ENCODE results near the gene LRRC63. TPM values are rescaled to one million over a fixed set of nuclear protein-coding genes. Genes with fewer than 3 reads are reported as not detected.

The LRRC63 gene
- total and polyA plus RNA-seq, 7 donors = 0.03 to 0.04 TPM; not detected in 5

GRCh38 chr13:46315491-46316075 is 103.9 kb downstream of the LRRC63 start:
- Histone ChIP-seq H3K27ac (no peak overlapping the region), H3K27me3 (ENCODE audit: insufficient read depth in 3 of 3, low read length in 2 of 3) (no peaks in the 10 kb centered on the region), H3K4me3 (no peak overlapping the region), H3K36me3 (ENCODE audit: insufficient read depth in 1 of 2, low read depth in 1 of 2) (no peaks in the 10 kb centered on the region), H3K9me3 (no peaks in the 10 kb centered on the region), H3K4me1 (no peaks in the 10 kb centered on the region)
- WGBS, 3 donors = 85 to 93% (median 87%) methylated on average over 6 of the region's 6 CpGs
- intact Hi-C loops (cut with DNase I) = no loop called here
- TF ChIP-seq CTCF (IDR thresholded peaks at IDR 0.05) = no peak
- ATAC-seq (no peak), DNase-seq (no peak)

DNA sequence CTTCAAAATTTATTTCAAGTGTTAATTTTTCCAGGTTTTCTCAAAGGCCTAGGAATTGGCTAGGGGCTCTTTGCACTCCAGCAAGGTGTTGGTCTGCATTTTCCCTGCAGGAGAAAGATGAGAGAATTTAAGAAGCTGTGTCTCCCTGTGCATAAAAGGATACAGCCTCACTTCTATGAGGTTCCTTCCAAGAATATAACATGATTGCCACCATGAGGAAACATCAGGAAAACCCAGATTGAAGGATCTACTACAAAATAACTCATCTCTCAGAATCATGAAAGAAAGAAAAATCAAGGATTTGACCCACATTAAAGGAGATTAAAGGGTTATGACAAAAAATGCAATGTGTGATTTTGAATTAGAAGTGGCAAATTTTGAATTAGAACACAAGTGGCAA is 105.4 kb downstream of the LRRC63 start:
- no peaks in the 10 kb centered on the region for H3K36me3 ChIP-seq (ENCODE audit: insufficient read depth in 1 of 2, low read depth in 1 of 2)

DNA sequence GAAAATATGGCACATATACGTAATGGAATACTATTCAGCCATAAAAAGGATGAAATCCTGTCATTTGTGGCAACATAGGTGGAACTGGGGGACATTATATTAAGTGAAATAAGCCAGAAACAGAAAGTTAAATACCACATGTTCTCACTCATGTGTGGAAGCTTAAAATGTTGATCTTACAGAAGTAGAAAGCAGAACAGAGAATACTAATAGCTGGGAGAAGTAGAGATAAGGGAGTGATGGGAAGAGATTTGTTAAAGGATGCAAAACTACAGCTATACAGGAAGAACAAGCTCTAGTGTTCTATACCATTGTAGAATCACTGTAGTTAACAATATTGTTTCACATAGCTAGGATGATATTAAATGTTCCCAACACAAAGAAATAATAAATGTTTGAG is 107.3 kb downstream of the LRRC63 start:
- intact Hi-C loops (cut with DNase I) = no loop called here

More for the DNA sequence above, 105.4 kb downstream of the LRRC63 start:
- Histone ChIP-seq H3K4me3 (no peak overlapping the region), H3K4me1 (no peaks in the 10 kb centered on the region), H3K27ac (no peak overlapping the region), H3K9me3 (no peaks in the 10 kb centered on the region), H3K27me3 (ENCODE audit: insufficient read depth in 3 of 3, low read length in 2 of 3) (no peaks in the 10 kb centered on the region)
- DNase-seq = no peak
- no peak for TF ChIP-seq CTCF (IDR thresholded peaks at IDR 0.05)
- no peak for ATAC-seq
- intact Hi-C loops (cut with DNase I) = no loop called here

GRCh38 chr13:46320406-46320805 is 108.7 kb downstream of the LRRC63 start:
- Histone ChIP-seq H3K9me3 (no peaks in the 10 kb centered on the region), H3K27ac (no peak overlapping the region), H3K4me3 (no peak overlapping the region), H3K4me1 (no peaks in the 10 kb centered on the region), H3K36me3 (ENCODE audit: insufficient read depth in 1 of 2, low read depth in 1 of 2) (no peaks in the 10 kb centered on the region), H3K27me3 (ENCODE audit: insufficient read depth in 3 of 3, low read length in 2 of 3) (no peaks in the 10 kb centered on the region)
- WGBS, 3 donors = 57 to 79% (median 72%) methylated on average over 3 of the region's 3 CpGs
- ATAC-seq (no peak), DNase-seq (no peak)
- intact Hi-C loops (cut with DNase I) = no loop called here
- no peak for TF ChIP-seq CTCF (IDR thresholded peaks at IDR 0.05)

More for the DNA sequence above, 107.3 kb downstream of the LRRC63 start:
- DNase-seq (no peak), ATAC-seq (no peak)
- H3K4me3 ChIP-seq = no peak overlapping the region
- WGBS, 3 donors = 87 to 95% (median 92%) methylated on average over 1 of the region's 1 CpG
- no peak overlapping the region for H3K27ac ChIP-seq
- no peaks in the 10 kb centered on the region for H3K27me3 ChIP-seq (ENCODE audit: insufficient read depth in 3 of 3, low read length in 2 of 3)
- no peaks in the 10 kb centered on the region for H3K36me3 ChIP-seq (ENCODE audit: insufficient read depth in 1 of 2, low read depth in 1 of 2)
- no peaks in the 10 kb centered on the region for H3K9me3 ChIP-seq
- H3K4me1 ChIP-seq = no peaks in the 10 kb centered on the region
- no peak for TF ChIP-seq CTCF (IDR thresholded peaks at IDR 0.05)

GRCh38 chr13:46320821-46321220 is 109.1 kb downstream of the LRRC63 start:
- no peak for TF ChIP-seq CTCF (IDR thresholded peaks at IDR 0.05)
- no peaks in the 10 kb centered on the region for H3K9me3 ChIP-seq
- no peaks in the 10 kb centered on the region for H3K36me3 ChIP-seq (ENCODE audit: insufficient read depth in 1 of 2, low read depth in 1 of 2)
- no peaks in the 10 kb centered on the region for H3K4me1 ChIP-seq
- intact Hi-C loops (cut with DNase I) = no loop called here
- 84 to 92% (median 88%) methylated on average over 4 of the region's 4 CpGs for WGBS, 3 donors
- no peak overlapping the region for H3K4me3 ChIP-seq
- no peaks in the 10 kb centered on the region for H3K27me3 ChIP-seq (ENCODE audit: insufficient read depth in 3 of 3, low read length in 2 of 3)
- DNase-seq (no peak), ATAC-seq (no peak)
- H3K27ac ChIP-seq = no peak overlapping the region
